Testis (tissue), 3 donors: ENCODE measurements around the gene PLPP2. TPM values are rescaled to one million over a fixed set of nuclear protein-coding genes. Genes with fewer than 3 reads are reported as not detected.

Experiments
- DNase-seq: peaks from one replicate; pipeline ENCODE4 v3.0.0-alpha.2; 2019
- H3K27ac ChIP-seq, 2 donors: fragments of 200-600 bp; sonication (generic); one replicate each; pipeline ENCODE4 v1.5.1; 2019
- H3K27me3 ChIP-seq: fragments of 200-600 bp; sonication (generic); one replicate; pipeline ENCODE4 v1.5.1; 2019
- H3K36me3 ChIP-seq: fragments of 200-600 bp; sonication (generic); one replicate; pipeline ENCODE4 v1.5.1; 2017; ENCODE audit warnings: low read depth; ENCODE audit errors: missing control alignments
- H3K4me1 ChIP-seq: fragments of 200-600 bp; sonication (generic); one replicate; pipeline ENCODE4 v1.5.1; 2019
- H3K4me3 ChIP-seq, 2 donors: fragments of 200-600 bp; sonication (generic); one replicate each; pipeline ENCODE4 v1.5.1; 2017 to 2019
- H3K9me3 ChIP-seq: fragments of 200-600 bp; sonication (generic); one replicate; pipeline ENCODE4 v1.5.1; 2017
- CTCF ChIP-seq, 3 experiments: fragments of 450-650 bp in 2 of 3; fragments of 200-600 bp in 1 of 3; sonication (generic) in 1 of 3; IDR thresholded peaks; one replicate each; pipeline ENCODE4 v1.5.1; 2016 to 2019; ENCODE audit warnings: antibody characterized with exemption in 3 of 3, mild to moderate bottlenecking in 2 of 3, moderate library complexity in 1 of 3
- POLR2A ChIP-seq: fragments of 450-650 bp; IDR thresholded peaks from one replicate; pipeline ENCODE4 v1.6.1; 2017; ENCODE audit warnings: antibody characterized with exemption, mild to moderate bottlenecking, moderate library complexity
- WGBS, 2 donors: methylation state at CpG; one replicate each; pipeline ENCODE4 v1.1.5; 2018; 5-methylcytosine and 5-hydroxymethylcytosine counted together
- intact Hi-C: fragments of 100-400 bp; cut with DNase I; formaldehyde crosslinking; loops from one replicate; pipeline ENCODE4 v1.15.1; 2023; ENCODE audit warnings: low total_unique reads
- polyA plus RNA-seq: library from polyadenylated mRNA; stranded (reverse); fragments of 350-450 nt; fragmentation: Illumina TruSeq; extraction: RNeasy Lipid Tissue Mini Kit (QIAGEN cat#74804); gene quantifications from one replicate; pipeline ENCODE4 v1.2.3, GENCODE V29; 2014; ENCODE audit warnings: low read depth, low replicate concordance; ENCODE audit not compliant: insufficient read depth
- total RNA-seq, 2 donors: library from RNA; depleted of rRNA; stranded (reverse); fragments of >200 nt; gene quantifications; one replicate each; pipeline ENCODE4 v1.2.3, GENCODE V29; 2016

Gene PLPP2
- total and polyA plus RNA-seq, 3 donors from 2014 or later = 12.0 to 21.4 (median 18.1) TPM

DNA sequence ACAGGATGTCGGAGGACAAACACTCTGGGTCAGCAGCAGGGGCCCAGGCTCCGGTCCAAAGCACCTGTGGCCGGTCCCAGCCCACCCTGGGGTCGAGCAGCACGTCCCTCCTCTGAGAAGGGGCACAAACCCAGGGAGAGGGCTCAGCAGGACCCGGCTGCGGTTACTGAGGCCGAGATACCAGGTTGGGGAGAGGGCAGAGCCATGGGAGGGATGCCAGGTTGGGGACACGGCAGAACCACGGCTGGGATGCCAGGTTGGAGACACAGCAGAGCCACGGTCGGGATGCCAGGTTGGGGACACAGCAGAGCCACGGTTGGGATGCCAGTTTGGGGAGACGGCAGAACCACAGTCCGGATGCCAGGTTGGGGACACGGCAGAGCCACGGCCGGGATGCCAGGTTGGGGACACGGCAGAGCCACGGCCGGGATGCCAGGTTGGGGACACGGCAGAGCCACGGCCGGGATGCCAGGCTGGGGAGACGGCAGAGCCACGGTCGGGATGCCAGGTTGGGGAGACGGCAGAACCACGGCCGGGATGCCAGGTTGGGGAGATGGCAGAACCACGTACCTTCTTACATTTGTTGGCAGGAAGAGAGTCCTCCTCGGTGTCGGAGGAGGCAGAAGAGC is 34.8 kb upstream of the PLPP2 start:
- TF ChIP-seq POLR2A = no peak
- TF ChIP-seq CTCF (IDR thresholded peaks at IDR 0.05) = no peak
- DNase-seq = no peak
- no peaks in the 10 kb centered on the region for H3K4me1 ChIP-seq
- H3K36me3 ChIP-seq = no peaks in the 10 kb centered on the region
- no peak overlapping the region for H3K27ac ChIP-seq
- 93 to 94% methylated on average over 29 to 33 of the region's 33 CpGs for WGBS, 2 donors
- H3K9me3 ChIP-seq = no peaks in the 10 kb centered on the region
- intact Hi-C loops = no loop called here
- H3K4me3 ChIP-seq = no peak overlapping the region
- H3K27me3 ChIP-seq = no peaks in the 10 kb centered on the region

- WGBS, 2 donors = 96% methylated on average over 11 to 24 of the region's 24 CpGs
- Histone ChIP-seq H3K4me3 (no peak overlapping the region), H3K4me1 (no peaks in the 10 kb centered on the region), H3K9me3 (no peaks in the 10 kb centered on the region), H3K36me3 (no peaks in the 10 kb centered on the region), H3K27ac (no peak overlapping the region), H3K27me3 (no peaks in the 10 kb centered on the region)
- intact Hi-C loops = no loop called here
- DNase-seq = no peak
- TF ChIP-seq POLR2A = no peak
- TF ChIP-seq CTCF (IDR thresholded peaks at IDR 0.05) = no peak
Measured at GRCh38 chr19:325173-325936, 34.2 kb upstream of the PLPP2 start.

- TF ChIP-seq POLR2A (no peak), CTCF (IDR thresholded peaks at IDR 0.05) (no peak)
- no peak overlapping the region for H3K27ac ChIP-seq
- intact Hi-C loops = no loop called here
- no peaks in the 10 kb centered on the region for H3K9me3 ChIP-seq
- no peaks in the 10 kb centered on the region for H3K27me3 ChIP-seq
- no peaks in the 10 kb centered on the region for H3K36me3 ChIP-seq
- no peaks in the 10 kb centered on the region for H3K4me1 ChIP-seq
- no peak overlapping the region for H3K4me3 ChIP-seq
- DNase-seq = no peak
- 97 to 98% methylated on average over 6 to 8 of the region's 8 CpGs for WGBS, 2 donors
Measured at GRCh38 chr19:324716-325115, 33.5 kb upstream of the PLPP2 start.

GRCh38 chr19:322616-323015 is 31.4 kb upstream of the PLPP2 start:
- WGBS, 2 donors = 89 to 90% methylated on average over 13 of the region's 13 CpGs
- intact Hi-C loops = no loop called here
- H3K27me3 ChIP-seq = no peaks in the 10 kb centered on the region
- no peak overlapping the region for H3K4me3 ChIP-seq
- no peak for DNase-seq
- H3K4me1 ChIP-seq = no peaks in the 10 kb centered on the region
- H3K36me3 ChIP-seq = no peaks in the 10 kb centered on the region
- H3K27ac ChIP-seq = no peak overlapping the region
- TF ChIP-seq CTCF (IDR thresholded peaks at IDR 0.05) (no peak), POLR2A (no peak)
- H3K9me3 ChIP-seq = no peaks in the 10 kb centered on the region

DNA sequence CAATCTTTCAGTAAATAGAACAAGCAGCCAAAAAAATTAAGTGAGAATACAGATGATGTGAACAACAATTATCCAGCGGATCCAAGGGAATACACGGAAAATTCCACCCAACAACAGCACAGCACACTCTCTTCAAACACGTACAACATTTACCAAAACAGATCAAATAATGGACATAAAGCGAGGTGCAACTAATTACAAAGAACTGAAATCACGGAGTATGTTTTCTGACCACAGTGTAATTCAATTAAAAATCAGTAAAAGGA is 27.2 kb upstream of the PLPP2 start:
- H3K27ac ChIP-seq = no peak overlapping the region
- H3K27me3 ChIP-seq = no peaks in the 10 kb centered on the region
- TF ChIP-seq CTCF (IDR thresholded peaks at IDR 0.05) (no peak), POLR2A (no peak)
- no peaks in the 10 kb centered on the region for H3K9me3 ChIP-seq
- H3K36me3 ChIP-seq = no peaks in the 10 kb centered on the region
- no peak overlapping the region for H3K4me3 ChIP-seq
- intact Hi-C loops = no loop called here
- no peaks in the 10 kb centered on the region for H3K4me1 ChIP-seq
- DNase-seq = no peak
- 96 to 97% methylated on average over 5 of the region's 5 CpGs for WGBS, 2 donors
